Thymus (tissue), 11 donors: ENCODE results near the gene SPTA1. TPM values are rescaled to one million over a fixed set of nuclear protein-coding genes. Genes with fewer than 3 reads are reported as not detected.

ENCODE experiments used
- DNase-seq, 9 donors: peaks; one replicate each; pipeline ENCODE4 v3.0.0-alpha.2; 2013; ENCODE audit warnings: low spot score in 9 of 9, low read depth in 6 of 9, missing footprints in 1 of 9
- H3K27ac ChIP-seq, 2 donors: one replicate each; pipeline ENCODE4 v1.5.1; 2013; ENCODE audit warnings: control low read depth in 1 of 2, low read depth in 1 of 2, low read length in 1 of 2, mild to moderate bottlenecking in 1 of 2, moderate library complexity in 1 of 2
- H3K27me3 ChIP-seq, 2 donors: one replicate each; pipeline ENCODE4 v1.5.1; 2013; ENCODE audit warnings: low read length in 1 of 2; ENCODE audit not compliant: control insufficient read depth in 2 of 2, insufficient read depth in 1 of 2
- H3K36me3 ChIP-seq, 2 donors: one replicate each; pipeline ENCODE4 v1.5.1; 2013; ENCODE audit warnings: low read length in 1 of 2, mild to moderate bottlenecking in 1 of 2, moderate library complexity in 1 of 2; ENCODE audit not compliant: control insufficient read depth in 2 of 2, insufficient read depth in 2 of 2
- H3K4me1 ChIP-seq, 2 donors: one replicate each; pipeline ENCODE4 v1.5.1; 2013; ENCODE audit warnings: low read length in 2 of 2; ENCODE audit not compliant: control insufficient read depth in 2 of 2, insufficient read depth in 2 of 2
- H3K4me3 ChIP-seq, 2 donors: one replicate each; pipeline ENCODE4 v1.5.1; 2013; ENCODE audit warnings: low read length in 2 of 2, control low read depth in 1 of 2, mild to moderate bottlenecking in 1 of 2
- H3K9me3 ChIP-seq, 2 donors: one replicate each; pipeline ENCODE4 v1.5.1; 2013; ENCODE audit warnings: low read length in 1 of 2, mild to moderate bottlenecking in 1 of 2; ENCODE audit not compliant: control insufficient read depth in 2 of 2, insufficient read depth in 1 of 2
- WGBS: extraction: QIAGEN DNeasy Blood & Tissue Kit; methylation state at CpG from one replicate; pipeline ENCODE4 v1.1.7; 2013; 5-methylcytosine and 5-hydroxymethylcytosine counted together
- polyA plus RNA-seq: library from polyadenylated mRNA; stranded (reverse); fragments of 200-250 nt; gene quantifications from one replicate; pipeline ENCODE4 v1.2.3, GENCODE V29; 2013
- total RNA-seq: library from RNA; stranded (reverse); fragments of 120-200 nt; gene quantifications from one replicate; pipeline ENCODE4 v1.2.4, GENCODE V29; 2013
- donor health status: healthy.

Gene SPTA1
- total and polyA plus RNA-seq, 2 donors, result 0.41 to 4.6 TPM

DNA sequence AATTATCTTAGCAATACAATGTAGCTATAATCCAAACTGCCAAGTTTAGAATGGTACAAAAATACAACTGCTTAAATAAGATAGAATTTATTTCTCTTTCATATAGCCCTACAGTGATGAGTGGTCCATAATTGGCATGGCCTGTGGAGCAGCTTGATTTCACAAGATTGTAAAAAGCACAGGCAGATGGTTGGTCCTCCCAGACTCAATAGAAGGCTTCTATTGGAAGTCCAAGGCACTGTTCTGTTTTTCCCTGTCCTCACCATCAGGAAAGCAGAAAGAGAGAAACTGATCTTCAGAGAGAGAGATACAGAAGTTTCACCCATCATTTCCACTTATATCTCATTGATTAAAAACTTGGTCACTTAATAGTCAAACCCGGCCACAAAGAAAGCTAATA, 114.3 kb downstream of the SPTA1 start:
- Histone ChIP-seq H3K4me1 (no peaks in the 10 kb centered on the region), H3K9me3 (no peaks in the 10 kb centered on the region), H3K27me3 (no peaks in the 10 kb centered on the region), H3K27ac (no peak overlapping the region), H3K36me3 (no peaks in the 10 kb centered on the region), H3K4me3 (no peak overlapping the region)
- WGBS, result 99% methylated on average over 1 of the region's 1 CpG
- DNase-seq, result no peak

DNA sequence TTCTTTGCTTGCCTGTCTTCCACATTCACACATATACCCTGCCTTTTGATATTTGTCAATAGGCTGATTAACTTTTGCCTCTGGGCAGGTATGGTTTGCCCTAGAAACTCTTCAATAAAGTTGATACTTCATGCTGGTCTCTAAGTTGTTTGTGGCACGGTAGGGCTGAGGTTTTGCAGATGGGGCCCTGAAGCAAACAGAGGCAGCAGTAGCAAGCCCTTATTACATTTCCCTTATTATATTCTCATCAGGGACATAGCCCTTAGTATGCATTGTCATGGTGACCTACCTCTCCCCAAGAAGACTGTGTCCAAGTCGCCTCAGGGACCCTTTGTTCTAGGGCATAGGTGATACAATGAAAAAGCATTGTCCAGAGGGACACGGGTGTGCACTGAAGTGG, 116.0 kb downstream of the SPTA1 start, which contains the start of gene OR6P1:
Gene OR6P1, minus strand, starts transcription at position 101 of the 400 bp plus-strand sequence. CDS start 6,976 bp downstream, outside the sequence.
- Histone ChIP-seq H3K36me3 (no peaks in the 10 kb centered on the region), H3K9me3 (no peaks in the 10 kb centered on the region), H3K27me3 (no peaks in the 10 kb centered on the region), H3K4me1 (no peaks in the 10 kb centered on the region), H3K27ac (no peak within 1 kb of the TSS), H3K4me3 (no peak within 1 kb of the TSS)
- DNase-seq, result no peak
- WGBS, result 95% methylated on average over 3 of the region's 3 CpGs

DNA sequence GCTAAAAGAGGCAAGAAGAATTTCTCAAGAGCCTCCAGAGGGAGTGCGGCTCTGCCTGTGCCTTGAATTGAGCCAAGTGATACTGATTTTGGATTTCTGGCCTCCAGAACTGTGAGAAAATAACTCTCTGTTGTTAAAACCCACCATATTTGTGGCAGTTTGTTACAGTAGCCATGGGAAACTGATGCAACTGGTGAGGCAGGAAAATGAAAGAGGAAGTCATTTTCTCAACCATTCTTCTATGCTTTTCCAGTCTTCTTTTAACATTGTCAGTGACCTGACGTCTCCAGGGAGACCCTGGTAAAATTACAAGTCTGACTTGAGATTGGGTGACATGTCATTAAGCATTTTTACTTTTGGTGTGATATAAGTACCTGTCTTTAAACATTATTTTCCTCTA, 121.9 kb downstream of the SPTA1 start:
- Histone ChIP-seq H3K27me3 (no peaks in the 10 kb centered on the region), H3K36me3 (no peaks in the 10 kb centered on the region), H3K4me1 (no peaks in the 10 kb centered on the region), H3K27ac (no peak overlapping the region), H3K9me3 (no peaks in the 10 kb centered on the region), H3K4me3 (no peak overlapping the region)
- WGBS, result 64% methylated on average over 2 of the region's 2 CpGs
- no peak for DNase-seq

DNA sequence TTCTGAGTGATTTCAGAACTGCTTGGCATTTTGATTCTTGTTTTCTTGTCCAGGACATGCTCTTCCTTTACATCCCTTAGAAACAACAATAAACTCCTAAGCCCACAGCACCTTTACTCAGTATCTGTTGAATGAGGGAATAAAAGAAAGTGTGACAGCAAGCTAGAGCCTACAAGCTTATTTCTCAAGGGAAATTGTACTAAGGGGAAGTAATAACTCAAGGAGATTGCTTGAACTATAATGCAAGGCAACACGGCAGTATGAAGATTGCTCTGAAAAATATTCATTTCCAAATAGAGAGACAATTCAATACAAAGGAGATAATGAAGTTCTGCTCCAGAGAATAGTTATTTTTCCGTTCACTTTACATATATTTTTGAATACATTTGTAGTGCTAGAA, 122.7 kb downstream of the SPTA1 start:
- DNase-seq, result no peak
- H3K4me1 ChIP-seq, result no peaks in the 10 kb centered on the region
- H3K9me3 ChIP-seq, result no peaks in the 10 kb centered on the region
- 94% methylated on average over 2 of the region's 2 CpGs for WGBS
- no peak overlapping the region for H3K4me3 ChIP-seq
- no peak overlapping the region for H3K27ac ChIP-seq
- H3K27me3 ChIP-seq, result no peaks in the 10 kb centered on the region
- H3K36me3 ChIP-seq, result no peaks in the 10 kb centered on the region

Other genes with a start within 250 kb of the SPTA1 start
- not detected for gene OR10K1, start 224.9 kb downstream of the SPTA1 start, total RNA-seq
- gene OR10K1, start 224.9 kb downstream of the SPTA1 start, polyA plus RNA-seq, result 0.05 TPM
- not detected for gene OR10R2, start 214.5 kb downstream of the SPTA1 start, total RNA-seq
- 0.39 TPM for gene OR10R2, start 214.5 kb downstream of the SPTA1 start, polyA plus RNA-seq
- gene OR6Y1, start 132.3 kb downstream of the SPTA1 start, total RNA-seq, result not detected
- not detected for gene OR6Y1, start 132.3 kb downstream of the SPTA1 start, polyA plus RNA-seq
- gene OR6P1, start 116.1 kb downstream of the SPTA1 start, total RNA-seq, result not detected
- gene OR6P1, start 116.1 kb downstream of the SPTA1 start, polyA plus RNA-seq, result not detected
- gene OR10X1, start 106.8 kb downstream of the SPTA1 start, total RNA-seq, result not detected
- gene OR10X1, start 106.8 kb downstream of the SPTA1 start, polyA plus RNA-seq, result not detected
- under 0.01 TPM for gene OR10Z1, start 81.4 kb downstream of the SPTA1 start, total RNA-seq
- not detected for gene OR10Z1, start 81.4 kb downstream of the SPTA1 start, polyA plus RNA-seq
- not detected for gene OR6K2, start 13.9 kb upstream of the SPTA1 start, total RNA-seq
- gene OR6K2, start 13.9 kb upstream of the SPTA1 start, polyA plus RNA-seq, result not detected
- not detected for gene OR6K3, start 34.0 kb upstream of the SPTA1 start, total RNA-seq
- not detected for gene OR6K3, start 34.0 kb upstream of the SPTA1 start, polyA plus RNA-seq
- not detected for gene OR6K6, start 68.0 kb upstream of the SPTA1 start, total RNA-seq
- gene OR6K6, start 68.0 kb upstream of the SPTA1 start, polyA plus RNA-seq, result 0.02 TPM
- gene OR6N1, start 85.5 kb upstream of the SPTA1 start, total RNA-seq, result not detected
- not detected for gene OR6N1, start 85.5 kb upstream of the SPTA1 start, polyA plus RNA-seq
- not detected for gene OR6N2, start 94.5 kb upstream of the SPTA1 start, total RNA-seq
- gene OR6N2, start 94.5 kb upstream of the SPTA1 start, polyA plus RNA-seq, result not detected
- 21.6 TPM for gene MNDA, start 144.6 kb upstream of the SPTA1 start, total RNA-seq
- 13.6 TPM for gene MNDA, start 144.6 kb upstream of the SPTA1 start, polyA plus RNA-seq
- 8.6 TPM for gene PYHIN1, start 244.8 kb upstream of the SPTA1 start, total RNA-seq
- 3.2 TPM for gene PYHIN1, start 244.8 kb upstream of the SPTA1 start, polyA plus RNA-seq